Sciatic nerve (tissue), 2 donors: ENCODE data around the gene SOD1. TPM values are rescaled to one million over a fixed set of nuclear protein-coding genes. Genes with fewer than 3 reads are reported as not detected.
"Not testable (repeated sequence)": the region's sequence is repeated elsewhere in the genome, so short reads cannot be mapped to it uniquely, and the experiment has no call there.

ENCODE experiments used
- ATAC-seq: fragments of 200-7000 bp; cut with Tn5 transposase; one replicate; pipeline ENCODE4 v1.9.1; 2020; ENCODE audit warnings: mild to moderate bottlenecking, moderate library complexity
- DNase-seq: peaks from one replicate; pipeline ENCODE4 v3.0.0-alpha.2; 2020; ENCODE audit warnings: low spot score
- intact Hi-C: fragments of 100-400 bp; cut with DNase I; formaldehyde crosslinking; loops from one replicate; pipeline ENCODE4 v1.14.2; 2022
- total RNA-seq: library from RNA; stranded (reverse); fragmentation: NEBNext Ultra II Directional; extraction: Animal tissue kit (Norgen Biotek cat#: 25700); gene quantifications from one replicate; pipeline ENCODE4 v1.2.1, GENCODE V29; 2021
- donor health status: DM: no; HTN: no; CAD: no.
- donor health status: DM: no; HTN: no; CAD: no.

The SOD1 gene
- total RNA-seq: 209 TPM

DNA sequence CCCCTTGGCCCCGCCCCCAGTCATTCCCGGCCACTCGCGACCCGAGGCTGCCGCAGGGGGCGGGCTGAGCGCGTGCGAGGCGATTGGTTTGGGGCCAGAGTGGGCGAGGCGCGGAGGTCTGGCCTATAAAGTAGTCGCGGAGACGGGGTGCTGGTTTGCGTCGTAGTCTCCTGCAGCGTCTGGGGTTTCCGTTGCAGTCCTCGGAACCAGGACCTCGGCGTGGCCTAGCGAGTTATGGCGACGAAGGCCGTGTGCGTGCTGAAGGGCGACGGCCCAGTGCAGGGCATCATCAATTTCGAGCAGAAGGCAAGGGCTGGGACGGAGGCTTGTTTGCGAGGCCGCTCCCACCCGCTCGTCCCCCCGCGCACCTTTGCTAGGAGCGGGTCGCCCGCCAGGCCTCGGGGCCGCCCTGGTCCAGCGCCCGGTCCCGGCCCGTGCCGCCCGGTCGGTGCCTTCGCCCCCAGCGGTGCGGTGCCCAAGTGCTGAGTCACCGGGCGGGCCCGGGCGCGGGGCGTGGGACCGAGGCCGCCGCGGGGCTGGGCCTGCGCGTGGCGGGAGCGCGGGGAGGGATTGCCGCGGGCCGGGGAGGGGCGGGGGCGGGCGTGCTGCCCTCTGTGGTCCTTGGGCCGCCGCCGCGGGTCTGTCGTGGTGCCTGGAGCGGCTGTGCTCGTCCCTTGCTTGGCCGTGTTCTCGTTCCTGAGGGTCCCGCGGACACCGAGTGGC lies at the start of gene SOD1:
SOD1 (plus strand) TSS at position 158 of the 723 bp plus-strand sequence; CDS start at position 235, 77 bp downstream.
- DNase-seq (peak; percentile 98), ATAC-seq (peak; percentile 99)
- intact Hi-C loops: no loop called here

DNA sequence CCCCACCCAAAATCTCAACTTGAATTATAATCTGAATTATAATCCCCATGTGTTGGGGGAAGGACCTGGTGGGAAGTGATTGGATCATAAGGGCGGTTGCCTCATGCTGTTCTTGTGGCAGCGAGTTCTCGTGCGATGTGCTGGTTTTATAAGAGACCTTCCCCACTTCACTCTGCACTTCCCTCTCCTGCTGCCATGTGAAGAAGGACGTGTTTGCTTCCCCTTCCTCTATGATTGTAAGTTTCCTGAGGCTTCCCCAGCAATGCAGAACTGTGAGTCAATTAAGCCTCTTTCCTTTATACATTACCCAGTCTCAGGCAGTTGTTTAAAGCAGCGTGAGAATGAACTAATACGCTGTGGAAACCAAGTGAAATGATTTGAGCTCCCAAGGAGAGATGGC lies 48.0 kb upstream of the SOD1 start:
- ATAC-seq: no peak
- intact Hi-C loops: no loop called here
- no peak for DNase-seq

DNA sequence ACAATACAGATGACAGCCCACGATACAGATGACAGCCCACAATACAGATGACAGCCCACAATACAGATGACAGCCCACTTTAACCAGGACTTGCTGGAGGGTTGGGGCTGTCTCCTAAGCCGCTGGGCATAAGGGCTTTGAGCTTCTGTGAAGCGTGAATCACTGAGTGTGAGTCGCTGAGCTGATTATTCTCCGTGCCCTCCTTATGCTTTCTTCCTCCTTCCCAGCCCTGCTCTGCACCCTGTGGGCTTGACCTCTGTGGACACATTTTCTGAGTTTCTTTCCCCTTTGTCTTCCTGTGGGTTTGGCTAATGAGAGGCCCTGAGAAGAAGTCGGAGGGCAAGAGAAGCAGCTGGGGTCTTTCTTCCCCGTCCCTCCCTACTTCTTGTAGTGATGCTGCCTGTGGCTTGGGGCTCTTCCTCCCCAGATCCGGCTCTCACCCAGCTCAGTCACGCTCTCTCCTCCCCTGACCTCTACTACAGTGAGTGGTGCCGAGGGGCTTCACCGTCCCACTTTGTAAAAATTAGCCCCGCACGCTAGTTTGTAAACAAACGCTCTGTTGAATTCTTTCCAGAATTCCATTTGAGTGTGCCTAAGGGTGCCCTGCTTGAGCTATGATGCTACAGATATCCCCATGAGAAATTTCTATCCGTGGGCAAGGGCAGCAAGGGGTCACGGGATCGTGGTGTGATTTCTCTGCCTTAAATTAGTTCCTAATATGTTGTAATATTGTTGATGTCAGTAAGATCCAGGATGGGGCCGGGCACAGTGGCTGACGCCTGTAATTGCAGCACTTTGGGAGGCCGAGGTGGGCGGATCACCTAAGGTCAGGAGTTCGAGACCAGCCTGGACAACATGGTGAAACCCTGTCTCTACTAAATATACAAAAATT lies 46.4 kb upstream of the SOD1 start:
- DNase-seq (no peak), ATAC-seq (peak; percentile 46)
- intact Hi-C loops: no loop called here

DNA sequence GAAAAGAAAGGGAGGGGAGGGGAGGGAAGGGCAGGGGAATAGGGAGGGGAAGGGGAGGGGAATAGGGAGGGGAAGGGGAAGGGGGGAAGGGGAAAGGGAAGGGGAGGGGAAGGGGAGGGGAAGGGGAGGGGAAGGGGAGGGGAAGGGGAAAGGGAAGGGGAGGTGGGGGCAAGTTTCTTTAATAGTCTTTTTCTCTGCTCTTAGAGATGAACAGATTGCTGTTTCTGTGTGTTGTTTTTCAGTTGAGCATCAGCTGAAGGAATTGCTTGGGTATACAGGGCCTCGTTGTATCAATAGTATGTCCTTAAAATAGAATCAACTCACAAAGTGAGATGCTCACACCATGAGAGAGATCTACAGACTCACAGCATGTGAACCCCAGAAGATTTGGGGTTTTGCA lies 44.8 kb upstream of the SOD1 start:
- no peak for ATAC-seq
- intact Hi-C loops: no loop called here
- no peak for DNase-seq

DNA sequence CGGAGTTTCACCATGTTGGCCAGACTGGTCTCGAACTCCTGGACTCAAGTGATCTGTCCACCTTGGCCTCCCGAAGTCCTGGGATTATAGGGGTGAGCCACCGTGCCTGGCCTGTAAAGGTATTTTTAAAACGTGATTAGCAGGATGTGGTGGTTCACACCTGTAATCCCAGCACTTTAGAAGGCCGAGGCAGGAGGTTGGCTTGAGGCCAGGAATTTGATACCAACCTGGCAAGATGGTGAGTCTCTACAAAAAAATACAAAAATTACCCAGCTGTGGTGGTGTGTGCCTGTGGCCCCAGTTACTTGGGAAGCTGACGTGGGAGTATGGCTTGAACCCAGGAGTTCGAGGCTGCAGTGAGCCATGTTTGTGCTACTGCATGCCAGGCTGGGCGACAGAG lies 43.3 kb upstream of the SOD1 start:
- no peak for DNase-seq
- intact Hi-C loops: no loop called here
- no peak for ATAC-seq

DNA sequence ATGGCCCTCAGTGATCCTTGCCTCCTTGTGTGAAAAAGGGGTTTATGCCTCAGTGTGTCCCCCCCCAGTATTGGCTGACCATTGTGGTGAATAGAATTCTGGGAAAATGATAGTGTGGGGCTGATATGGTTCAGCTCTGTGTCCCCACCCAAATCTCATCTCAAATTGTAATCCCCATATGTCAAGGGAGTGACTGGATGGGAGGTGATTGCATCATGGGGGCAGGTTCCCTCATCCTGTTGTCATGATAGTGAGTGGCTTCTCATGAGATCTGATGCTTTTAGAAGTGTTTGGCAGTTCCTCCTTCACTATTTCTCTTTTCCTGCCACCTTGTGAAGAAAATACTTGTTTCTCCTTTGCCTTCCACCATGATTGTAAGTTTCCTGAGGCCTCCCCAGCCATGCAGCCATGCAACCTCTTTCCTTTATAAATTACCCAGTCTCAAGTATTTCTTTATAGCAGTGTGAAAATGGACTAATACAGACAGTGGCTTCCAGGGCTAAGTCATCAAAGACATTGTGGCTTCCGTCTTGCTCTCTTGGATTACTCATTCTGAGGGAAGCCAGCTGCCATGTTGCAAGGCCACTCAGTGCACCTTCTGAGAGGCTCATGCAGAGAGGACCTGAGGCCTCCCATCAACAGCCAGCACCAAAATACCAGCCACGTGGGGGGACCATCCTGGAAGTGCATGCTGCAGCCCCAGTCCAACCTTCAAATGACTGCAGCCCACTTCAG lies 40.6 kb upstream of the SOD1 start:
- intact Hi-C loops: no loop called here

DNA sequence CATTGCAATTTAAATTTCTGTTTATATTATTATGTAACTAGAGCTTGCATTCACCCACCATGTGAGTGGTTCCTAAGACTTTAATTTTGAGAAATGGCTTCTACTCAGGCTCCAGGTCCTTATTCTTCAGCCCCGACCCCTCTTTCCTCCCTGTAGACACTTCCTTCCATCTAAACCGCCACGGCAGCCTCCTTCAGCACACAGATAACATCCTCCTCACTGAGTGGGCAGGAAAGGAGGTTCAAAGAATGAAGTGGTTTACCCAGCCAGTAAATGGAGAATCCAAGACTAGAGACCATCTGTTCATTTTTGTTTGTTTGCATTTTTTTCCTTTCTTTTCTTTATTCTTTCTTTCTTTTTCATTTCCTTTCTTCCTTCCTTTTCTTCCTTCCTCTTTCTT lies 37.1 kb upstream of the SOD1 start:
- DNase-seq: no peak
- no peak for ATAC-seq
- intact Hi-C loops: no loop called here

More for the DNA sequence above, 40.6 kb upstream of the SOD1 start:
- DNase-seq (no peak), ATAC-seq (no peak)

DNA sequence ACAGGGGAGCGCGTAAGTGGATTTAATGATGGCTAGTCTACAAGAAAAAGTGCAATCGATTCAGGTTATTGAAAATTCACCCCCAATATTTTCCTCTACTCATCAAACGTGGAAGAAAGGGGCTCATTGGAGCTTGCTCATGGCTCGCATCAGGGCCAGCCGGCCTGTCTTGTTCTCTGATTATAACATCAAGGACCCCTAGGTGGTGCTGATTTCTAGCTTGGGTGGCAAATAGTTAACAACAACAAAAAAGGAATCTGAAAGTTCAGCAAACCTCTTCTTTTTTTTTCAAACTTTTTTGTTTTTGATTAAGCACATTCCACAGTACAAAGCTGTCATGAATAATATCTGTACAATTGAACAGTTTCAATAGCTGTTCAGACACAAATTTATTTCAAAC lies 35.8 kb upstream of the SOD1 start:
- intact Hi-C loops: no loop called here
- ATAC-seq (no peak), DNase-seq (no peak)

DNA sequence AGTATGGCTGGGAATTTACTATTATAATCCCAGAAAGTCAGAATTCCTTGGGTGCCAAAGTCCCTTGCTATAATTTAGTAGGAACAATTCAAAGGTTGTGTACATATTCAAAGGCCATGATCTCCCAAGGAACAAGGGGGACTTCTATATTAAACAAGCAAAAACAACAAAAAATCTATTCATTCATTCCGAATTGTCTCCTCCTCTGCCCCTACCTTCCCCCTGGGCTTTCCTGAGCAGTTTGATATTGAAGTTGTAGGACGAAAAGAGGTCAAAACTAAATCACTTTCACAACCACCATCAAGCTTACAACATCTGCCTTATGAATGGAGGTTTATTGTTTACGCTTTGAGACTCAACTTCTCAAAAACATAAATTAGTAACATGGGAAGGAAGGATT lies 35.3 kb upstream of the SOD1 start:
- no peak for ATAC-seq
- intact Hi-C loops: no loop called here
- no peak for DNase-seq

DNA sequence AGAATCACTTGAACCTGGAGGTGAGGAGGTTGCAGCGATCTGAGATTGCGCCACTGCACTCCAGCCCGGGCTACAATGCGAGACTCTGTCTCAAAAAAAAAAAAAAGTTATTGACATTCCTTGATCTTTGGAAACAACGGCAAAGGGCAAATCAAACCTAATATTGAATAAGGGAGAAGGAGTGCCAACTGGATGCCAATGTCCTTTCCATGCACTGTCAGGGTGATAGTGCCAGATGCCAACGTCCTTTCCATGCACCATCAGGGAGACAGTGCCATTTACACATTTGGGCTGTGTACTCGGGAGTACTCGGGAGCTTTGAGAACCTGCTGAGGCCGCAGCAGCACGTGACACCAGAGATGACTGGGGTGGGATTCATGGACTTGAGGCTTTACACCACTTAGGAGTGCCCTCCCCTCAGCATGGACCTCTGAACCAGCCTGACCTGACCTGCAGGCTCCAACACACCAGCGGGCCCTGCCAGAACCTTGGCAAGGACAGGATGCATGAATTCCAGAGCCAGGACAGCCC lies 34.5 kb upstream of the SOD1 start:
- DNase-seq (no peak), ATAC-seq (no peak)
- intact Hi-C loops: no loop called here

DNA sequence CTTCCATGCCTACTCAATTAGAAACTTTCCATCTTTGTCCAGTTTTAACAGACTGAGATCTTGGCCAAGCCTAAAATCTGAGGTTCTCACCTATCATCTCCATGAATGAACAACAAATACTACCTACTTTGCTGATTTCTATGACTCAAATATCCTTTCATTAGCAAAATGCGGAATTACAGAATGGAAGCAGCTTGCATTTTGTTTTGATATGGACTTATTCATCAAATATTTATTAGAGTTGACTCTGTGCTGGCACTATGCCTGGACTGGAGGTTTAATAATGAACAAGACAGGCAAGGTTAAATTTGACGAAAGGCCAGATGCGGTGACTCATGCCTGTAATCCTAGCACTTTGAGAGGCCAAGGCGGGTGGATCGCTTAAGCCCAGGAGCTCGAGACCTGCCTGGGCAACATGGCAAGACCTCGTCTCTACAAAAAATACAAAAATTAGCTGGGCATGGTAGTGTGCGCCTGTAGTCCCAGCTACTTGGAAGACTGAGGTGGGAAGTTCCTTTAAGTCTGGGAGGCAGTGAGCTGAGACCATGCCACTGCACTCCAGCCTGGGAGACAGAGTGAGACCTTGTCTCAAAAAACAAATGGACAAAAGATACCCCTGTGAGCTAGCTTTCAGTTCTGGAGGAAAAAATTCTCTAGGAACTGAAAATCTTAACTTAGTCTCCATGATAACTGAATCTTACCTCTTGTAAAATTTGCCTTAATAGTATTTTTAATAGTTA lies 29.4 kb upstream of the SOD1 start:
- intact Hi-C loops: no loop called here
- no peak for ATAC-seq
- no peak for DNase-seq

DNA sequence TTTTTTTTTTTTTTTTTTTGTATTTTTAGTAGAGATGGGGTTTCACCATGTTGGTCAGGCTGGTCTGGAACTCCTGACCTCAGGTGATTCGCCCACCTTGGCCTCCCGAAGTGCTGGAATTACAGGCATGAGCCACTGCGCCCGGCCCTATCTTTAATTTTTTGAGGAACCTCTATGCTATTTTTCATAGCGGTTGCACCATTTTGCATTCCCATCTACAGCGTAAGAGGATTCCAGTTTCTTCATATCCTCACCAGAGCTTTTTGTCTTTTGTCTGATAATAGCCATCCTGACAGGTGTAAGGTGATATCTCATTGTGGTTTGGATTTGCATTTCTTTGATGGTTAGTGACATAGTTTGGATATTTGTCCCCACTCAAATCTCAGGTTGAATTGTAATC lies 27.6 kb upstream of the SOD1 start:
- ATAC-seq, DNase-seq, intact Hi-C loops: not testable (repeated sequence)

DNA sequence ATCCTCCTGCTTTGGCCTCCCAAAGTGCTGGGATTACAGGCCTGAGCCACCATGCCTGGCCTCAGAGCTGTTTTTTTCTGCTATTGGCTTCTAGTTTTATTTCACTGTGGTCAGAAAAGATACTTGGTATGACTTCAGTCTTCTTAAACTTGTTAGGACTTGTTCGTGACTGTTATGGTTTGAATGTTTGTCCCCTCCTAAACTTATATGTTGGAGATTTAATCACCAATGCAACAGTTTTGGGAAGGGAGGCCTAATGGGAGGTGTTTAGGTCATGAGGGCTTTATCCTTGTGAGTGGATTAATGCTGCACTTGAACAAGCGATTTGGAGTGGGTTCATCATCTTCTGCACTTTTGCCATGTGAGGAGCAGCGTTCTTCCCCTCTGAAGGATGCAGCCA lies 24.5 kb upstream of the SOD1 start:
- ATAC-seq: no peak
- DNase-seq: no peak
- intact Hi-C loops: no loop called here

DNA sequence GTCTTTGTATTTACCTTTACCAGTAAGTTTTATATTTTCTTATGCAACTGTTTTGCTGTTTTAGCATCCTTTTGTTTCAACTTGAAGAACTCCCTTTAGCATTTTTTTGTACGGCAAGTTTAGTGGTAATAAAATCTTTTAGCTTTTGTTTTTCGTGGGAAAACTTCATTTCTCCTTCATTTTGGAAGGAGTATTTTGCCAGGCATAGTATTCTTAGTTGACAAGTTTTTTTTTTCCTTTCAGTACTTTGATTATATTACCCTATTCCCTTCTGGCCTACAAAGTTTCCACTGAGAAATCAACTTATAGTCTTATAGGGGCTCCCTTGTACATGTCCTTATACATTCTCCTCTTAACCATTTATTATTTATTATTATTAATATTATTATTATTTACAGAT lies 22.6 kb upstream of the SOD1 start:
- no peak for DNase-seq
- intact Hi-C loops: no loop called here
- ATAC-seq: no peak

DNA sequence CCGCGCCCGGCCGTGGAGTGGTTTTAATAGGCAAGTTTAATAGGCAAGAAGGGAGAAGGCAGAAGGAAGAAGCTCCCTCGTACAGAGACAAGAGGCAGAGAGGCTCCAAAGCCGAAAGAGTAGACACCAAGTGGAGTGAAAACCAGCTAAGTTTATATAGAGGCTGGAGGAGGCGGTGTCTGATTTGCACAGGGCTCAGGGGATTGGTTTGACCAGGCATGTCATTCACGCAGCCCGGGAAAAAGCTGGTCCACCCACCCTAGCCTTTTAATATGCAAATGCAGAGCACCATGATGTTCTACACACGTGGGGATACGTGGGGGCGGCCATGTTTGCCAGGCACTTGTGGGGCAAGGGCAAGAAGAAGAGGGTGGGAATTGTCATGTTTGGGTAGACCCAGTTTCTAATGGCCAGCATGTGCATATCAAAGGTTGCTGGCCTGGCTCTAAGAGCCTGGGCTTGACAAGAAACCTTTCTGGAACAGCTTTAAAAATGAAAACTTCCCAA lies 18.0 kb upstream of the SOD1 start:
- DNase-seq (no peak), ATAC-seq (no peak)
- intact Hi-C loops: no loop called here

DNA sequence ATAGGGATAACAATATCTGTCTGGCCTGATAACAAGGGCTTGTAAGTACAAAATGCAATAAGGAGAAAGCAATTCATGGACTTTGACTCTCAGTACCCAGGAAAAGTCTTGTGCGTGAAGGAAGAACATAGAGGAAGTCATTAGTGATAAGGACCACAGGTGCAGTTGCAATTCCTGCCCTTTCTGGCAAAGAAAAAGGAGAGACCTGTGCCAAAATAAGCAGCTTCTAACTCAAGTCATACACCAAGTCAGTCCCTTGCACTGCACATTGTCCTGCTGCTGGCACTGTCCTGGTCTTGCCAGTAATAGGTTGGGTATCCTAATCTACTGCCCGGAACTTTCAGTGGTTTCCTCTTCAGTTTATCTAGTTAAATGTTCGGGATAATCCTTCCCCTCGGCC lies 14.8 kb upstream of the SOD1 start:
- DNase-seq: no peak
- ATAC-seq: no peak
- intact Hi-C loops: no loop called here

DNA sequence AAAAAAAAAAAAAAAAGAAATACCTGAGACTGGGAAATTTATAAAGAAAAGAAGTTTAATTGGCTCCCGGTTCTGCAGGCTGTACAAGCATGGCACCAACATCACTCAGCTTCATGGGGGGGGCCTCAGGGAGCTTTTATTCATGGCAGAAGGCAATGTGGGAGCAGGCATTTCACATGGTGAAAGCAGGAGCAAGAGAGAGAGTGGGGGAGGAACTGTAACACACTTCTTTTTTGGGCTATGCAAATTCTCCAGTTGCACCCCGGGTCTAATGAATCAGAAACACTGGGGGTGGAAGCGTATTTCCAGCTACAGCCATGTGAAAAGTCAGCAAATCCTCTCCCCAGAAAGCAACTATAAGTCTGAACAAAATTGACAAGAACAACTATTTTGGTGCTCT lies 11.8 kb upstream of the SOD1 start:
- intact Hi-C loops: no loop called here
- no peak for ATAC-seq
- DNase-seq: no peak

DNA sequence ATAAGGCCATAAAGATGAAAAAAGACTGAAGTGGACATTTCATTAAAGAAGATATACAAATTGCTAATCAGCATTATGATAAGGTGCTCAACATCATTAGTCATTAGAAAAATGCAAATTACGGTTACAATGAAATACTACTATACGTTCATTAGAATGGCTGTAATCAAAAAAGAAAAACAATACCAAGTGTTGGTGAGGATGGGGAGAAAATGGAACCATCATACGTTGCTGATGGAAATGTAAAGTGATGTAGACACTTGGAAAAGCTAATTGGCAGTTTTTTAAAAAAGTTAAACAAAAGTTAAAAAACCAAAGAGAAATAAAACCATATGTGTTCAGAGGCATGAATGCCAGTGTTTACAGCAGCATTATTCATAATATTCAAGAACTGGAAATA lies 8.6 kb upstream of the SOD1 start:
- no peak for DNase-seq
- intact Hi-C loops: no loop called here
- ATAC-seq: no peak

DNA sequence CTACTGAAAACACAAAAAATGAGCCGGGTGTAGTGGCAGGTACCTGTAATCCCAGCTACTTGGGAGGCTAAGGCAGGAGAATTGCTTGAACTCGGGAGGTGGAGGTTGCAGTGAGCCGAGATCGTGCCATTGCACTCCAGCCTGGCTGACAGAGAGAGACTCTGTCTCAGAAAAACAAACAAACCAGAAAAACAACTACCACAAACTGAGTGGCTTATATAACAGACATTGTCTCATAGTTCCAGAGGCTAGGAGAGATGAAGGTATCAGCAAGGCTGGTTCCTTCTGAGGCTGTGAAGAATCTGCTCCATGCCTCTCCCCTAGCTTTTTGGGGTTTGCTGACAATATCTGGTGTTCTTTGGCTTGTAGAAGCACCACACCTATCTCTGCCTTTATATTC lies 8.0 kb upstream of the SOD1 start:
- ATAC-seq, intact Hi-C loops, DNase-seq: not testable (repeated sequence)
